HG03135 (cell line): ENCODE results near the gene PCSK5.
"Not testable (repeated sequence)": the region's sequence is repeated elsewhere in the genome, so short reads cannot be mapped to it uniquely, and the experiment has no call there.

Experiments
- ATAC-seq: cut with Tn5 transposase; IDR thresholded peaks from one replicate; pipeline ENCODE4 v1.9.1; 2021; ENCODE audit warnings: mild to moderate bottlenecking, moderate library complexity; ENCODE audit not compliant: unreplicated experiment

PCSK5 gene

DNA sequence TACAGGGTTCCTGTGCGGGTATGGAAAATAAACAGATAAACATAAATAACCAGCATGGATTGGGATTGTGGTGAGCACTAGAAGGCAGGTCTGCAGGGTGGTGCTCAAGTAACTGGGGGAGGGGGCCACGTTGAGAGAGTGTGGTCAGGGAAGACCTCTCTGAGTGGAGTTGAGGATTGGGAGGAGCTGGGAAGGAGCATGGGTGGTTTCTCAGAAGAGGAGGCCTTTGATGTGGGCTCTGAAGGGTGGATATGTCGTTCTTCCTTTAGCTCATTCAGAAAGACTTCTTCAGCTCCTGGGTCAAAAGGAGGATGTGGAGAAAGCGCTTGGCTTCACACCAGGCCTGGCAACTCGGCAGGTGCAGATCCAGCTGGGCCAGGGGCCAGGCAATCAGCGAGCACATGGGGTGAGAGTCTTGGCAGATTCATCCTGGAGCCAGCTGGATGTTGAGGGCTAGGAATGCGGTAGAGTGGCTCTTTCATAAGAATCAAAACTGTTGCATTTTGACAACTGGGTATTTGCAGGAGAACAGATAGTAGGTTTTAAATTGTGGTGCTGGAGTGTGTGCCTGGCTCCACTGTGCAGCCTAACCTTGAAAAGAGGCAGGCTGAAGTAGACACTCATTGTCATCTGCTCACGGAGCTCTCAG, 71.7 kb downstream of the PCSK5 start:
- ATAC-seq = no peak

DNA sequence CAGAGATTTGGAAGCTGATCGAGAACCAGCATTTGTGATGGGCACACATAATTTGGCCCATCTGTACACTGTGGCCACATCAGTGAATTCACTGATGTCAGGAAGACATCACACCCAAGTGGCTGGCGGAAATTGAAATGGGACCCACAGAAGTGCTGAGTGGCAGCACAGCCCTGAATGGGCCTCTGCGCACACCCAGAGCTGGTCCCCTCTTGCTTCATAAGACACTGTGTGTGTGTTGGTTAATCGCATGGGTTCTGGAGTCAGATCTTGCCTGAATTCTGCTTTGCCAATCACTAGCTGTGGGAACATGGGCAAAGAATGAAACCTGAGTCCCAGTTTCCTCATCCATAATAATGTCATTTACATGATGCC, 72.2 kb downstream of the PCSK5 start:
- no peak for ATAC-seq

DNA sequence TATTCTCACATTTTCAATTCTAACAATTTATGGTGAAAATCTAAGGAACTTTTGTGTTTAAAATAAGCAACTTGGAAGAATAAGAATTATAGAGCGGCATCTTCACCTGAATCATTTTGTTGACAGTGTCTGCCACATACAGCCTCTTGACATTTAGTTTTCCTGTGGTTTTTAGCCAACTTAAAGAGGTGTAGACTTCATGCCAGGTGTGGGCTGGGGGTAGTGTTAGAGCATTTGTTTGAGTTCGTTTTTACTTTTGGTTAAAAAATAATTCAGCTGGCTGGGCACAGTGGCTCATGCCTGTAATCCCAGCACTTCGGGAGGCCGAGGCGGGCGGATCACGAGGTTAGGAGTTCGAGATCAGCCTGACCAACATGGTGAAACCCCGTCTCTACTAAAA, 72.8 kb downstream of the PCSK5 start:
- ATAC-seq = not testable (repeated sequence)

DNA sequence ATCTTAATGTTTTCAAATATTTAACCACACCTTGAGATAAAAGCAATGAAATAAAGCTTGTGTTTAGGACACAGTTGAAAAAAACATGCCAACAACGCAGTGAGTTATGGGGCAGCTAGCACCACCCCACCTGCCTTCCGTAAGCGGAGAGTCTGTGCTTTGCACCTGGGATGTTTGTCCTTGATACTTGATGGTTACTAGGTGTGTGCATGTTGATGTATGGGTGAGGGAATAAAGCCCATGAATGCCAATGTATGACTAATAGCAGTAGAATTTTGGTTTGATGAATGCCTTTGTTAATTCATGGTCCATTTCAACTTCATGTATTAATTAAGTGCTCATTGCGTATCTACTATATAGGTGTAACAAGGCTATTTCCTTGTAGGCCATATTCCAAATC, 74.0 kb downstream of the PCSK5 start:
- no peak for ATAC-seq

DNA sequence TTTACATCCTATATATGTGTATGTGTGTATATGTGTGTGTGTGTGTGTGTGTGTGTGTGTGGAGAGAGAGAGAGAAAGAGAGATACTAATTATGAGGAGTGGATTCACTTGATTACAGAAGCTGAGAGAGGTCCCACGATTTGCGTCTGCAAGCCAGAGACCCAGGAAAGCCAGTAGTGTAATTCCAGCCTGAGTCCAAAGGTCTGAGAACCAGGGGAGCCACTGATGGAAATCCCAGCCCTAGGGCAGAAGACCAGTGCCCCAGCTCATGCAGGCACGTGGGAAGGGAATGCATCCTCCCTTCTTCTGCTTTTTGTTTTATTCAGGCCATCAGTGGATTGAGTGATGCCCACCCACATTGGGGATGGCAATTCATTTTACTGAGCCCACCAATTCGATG, 74.8 kb downstream of the PCSK5 start:
- ATAC-seq = no peak

DNA sequence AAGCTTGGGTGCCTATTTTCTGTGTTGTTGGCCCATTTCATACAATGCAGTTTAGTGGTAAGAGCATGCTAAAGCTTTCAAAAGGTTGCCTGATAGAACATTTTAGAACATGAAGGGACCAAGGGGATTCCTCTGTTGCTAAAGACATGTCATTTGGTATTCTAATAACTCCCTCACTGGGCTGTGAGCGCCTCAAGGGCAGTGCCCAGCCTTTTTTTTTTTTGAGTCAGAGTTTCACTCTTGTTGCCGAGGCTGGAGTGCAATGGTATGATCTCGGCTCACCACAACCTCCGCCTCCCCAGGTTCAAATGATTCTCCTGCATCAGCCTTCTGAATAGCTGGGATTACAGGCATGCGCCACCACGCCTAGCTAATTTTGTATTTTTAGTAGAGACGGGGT, 77.1 kb downstream of the PCSK5 start:
- ATAC-seq = no peak

DNA sequence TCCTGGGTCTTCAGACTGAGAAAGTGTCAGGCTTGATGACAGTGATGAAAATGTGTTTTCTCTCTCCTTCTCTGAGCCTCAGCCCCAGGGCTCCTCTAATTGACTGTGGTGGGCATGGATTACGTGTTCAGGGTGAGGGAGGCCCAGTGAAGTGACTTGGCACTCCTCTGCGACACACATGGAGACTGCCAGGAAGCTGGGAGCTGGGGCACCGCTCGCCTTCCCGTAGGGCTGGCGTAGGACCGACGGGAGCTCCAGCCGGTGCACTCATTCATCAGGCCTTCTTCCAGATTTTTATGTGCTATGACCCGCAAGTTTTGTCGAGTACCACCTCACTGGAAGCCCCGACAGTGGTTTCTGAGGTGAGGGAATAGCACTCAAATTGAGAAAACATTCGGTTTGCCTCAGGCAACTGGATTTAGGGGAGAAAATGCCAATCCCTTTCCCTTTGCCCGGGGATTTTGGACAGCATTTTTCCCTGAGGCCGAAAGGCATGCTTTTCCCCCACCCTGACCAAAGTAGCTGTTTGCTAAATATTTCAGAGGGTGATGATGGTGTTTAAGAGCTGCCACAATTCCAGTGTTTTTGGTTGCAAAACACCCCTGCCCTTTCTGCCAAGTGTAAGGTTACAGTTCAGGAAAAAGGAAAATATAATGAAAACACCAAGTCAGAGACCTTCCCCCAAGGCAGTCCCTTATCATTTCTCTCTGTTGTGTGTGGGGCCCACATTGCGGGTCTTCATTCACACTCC, 83.7 kb downstream of the PCSK5 start:
- no peak for ATAC-seq

DNA sequence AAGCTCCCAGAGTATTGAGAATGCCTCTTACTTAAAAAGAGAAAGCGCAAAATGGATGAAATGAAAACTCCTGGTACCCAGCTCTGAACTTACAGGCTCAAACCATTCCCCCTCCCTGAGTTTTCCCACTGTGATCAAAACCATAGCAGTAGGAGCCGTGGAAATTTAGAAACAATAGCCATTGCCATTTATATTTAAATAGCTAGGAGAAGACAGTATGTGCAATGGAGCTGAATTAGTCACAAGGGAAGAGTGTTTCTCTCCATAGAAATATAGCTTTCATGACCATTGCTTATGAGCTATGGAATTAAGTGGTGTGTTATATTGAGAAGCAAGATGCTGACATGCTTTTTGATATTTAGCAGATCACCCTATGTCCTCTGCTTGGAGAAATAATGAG, 84.6 kb downstream of the PCSK5 start:
- no peak for ATAC-seq

DNA sequence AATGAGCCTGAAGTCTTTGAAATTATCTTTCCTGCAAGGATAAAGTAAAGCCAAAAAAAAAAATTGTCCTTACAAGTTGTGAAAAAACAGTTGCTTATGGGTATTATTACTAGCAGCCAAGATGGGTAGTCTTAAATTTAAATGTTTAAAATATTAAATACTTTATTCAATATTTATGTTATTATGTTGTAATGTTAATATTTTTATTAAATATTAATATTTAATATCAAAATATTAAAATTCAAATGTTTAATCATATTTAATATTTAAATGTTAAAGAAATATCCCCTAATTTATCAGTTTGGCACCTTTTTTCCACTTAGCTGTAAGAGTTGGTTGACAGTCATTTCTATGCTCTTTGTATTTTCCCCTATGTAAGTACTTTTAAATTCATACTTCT, 86.1 kb downstream of the PCSK5 start:
- ATAC-seq = no peak

DNA sequence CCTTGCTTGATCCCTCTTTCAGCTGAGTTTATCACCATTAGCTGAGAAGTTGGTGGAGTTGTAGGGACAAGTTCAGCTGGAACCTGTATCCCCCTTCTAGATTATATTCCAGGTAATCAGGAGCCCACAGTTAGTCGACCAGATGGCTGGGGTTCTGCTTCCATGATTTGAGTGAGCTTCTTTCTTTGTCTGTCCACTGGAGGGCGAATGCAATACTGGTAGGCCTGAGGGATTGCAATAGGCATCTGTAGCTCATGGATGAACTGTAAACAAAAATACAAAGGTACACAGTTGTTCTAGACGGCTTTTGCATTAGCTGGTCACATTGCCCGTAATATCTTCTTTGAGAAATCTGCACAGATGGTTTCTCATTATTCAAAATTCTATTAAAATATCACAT, 88.9 kb downstream of the PCSK5 start:
- no peak for ATAC-seq

DNA sequence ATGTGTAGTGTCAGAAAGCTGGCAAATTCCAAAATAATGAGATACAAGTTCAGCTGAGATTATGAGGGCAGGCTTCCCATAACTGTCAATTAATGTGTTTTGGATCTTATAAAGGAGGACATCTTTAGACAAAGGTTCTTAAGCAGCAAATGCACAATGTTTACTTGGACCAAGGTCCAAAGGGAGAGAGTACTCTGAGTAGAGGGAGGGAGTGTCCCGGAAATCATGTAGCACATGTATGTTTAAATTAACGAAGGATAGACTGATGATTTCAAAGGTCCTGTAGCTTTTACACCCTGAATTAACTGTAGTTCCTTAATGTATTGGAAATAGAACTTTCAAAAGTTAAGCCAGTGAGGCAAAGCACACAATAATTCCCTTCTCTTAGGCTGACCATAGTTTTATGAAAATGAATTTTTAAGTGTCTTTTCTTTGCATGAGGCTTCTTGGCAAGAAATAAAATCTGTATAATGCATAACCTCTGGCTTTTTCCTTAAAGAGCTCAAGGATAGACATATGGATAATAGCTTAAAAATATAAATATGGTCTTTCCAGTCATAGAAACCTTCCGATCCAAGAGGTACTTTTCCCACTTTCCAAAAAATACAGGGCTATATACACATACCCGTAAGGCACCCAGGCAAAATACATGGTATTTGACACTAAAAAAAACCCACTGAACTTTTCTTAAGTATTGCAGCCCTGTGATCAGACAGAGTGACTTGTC, 93.0 kb downstream of the PCSK5 start:
- ATAC-seq = no peak

DNA sequence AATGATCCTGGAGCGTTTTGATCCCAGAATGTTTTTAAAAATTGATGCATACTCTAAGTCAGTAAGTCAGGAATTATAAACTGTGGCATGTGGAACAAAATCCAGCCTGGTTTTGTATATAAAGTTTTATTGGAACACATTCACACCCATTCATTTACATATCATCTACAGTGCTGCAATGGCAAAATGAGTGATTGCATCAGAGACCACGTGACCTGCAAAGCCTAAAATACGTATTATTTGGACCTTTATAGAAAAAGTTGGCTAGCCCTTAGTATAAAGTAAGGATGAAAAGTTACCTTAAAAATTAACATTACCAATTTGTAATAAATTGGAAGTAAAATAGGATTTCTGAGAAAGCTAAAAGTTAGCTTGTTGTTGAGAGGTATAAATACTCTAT, 95.0 kb downstream of the PCSK5 start:
- no peak for ATAC-seq

DNA sequence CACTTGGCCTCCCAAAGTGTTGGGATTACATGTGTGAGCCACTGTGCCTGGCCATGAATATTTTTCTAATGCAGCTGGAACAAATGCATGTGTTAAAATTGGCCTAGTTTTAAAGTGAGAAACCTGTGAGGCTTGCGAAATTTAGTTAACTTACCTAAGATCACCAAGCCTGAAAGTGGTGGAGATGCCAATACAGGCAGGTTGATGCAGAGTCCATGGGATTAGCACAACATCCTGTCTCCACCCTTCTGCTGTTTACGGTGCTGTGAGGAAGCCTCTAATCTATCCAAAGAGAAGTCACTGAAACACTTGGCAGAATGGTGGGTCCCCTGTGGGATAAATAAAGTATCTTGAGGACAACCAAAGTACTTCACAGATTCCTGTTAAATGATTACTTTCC, 98.2 kb downstream of the PCSK5 start:
- no peak for ATAC-seq

DNA sequence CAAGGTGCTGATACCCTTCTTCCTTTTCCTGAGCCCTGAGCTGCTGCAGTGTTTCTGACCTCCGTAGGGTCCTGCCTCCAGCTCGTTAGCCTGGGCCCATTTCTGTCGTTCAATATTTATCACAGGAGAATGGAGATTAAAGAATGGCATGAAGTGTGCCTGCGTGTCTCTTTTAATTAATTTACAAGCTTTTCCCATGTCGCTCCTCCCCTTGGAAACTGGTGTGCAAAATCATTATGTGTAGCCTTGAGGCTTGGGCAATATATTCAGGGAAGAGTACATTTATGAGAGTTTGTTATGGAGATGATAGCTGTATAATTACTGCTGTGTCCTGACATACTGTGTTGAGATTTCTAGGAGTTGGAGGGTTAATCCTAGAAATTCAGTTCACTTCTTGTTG, 99.7 kb downstream of the PCSK5 start:
- no peak for ATAC-seq

DNA sequence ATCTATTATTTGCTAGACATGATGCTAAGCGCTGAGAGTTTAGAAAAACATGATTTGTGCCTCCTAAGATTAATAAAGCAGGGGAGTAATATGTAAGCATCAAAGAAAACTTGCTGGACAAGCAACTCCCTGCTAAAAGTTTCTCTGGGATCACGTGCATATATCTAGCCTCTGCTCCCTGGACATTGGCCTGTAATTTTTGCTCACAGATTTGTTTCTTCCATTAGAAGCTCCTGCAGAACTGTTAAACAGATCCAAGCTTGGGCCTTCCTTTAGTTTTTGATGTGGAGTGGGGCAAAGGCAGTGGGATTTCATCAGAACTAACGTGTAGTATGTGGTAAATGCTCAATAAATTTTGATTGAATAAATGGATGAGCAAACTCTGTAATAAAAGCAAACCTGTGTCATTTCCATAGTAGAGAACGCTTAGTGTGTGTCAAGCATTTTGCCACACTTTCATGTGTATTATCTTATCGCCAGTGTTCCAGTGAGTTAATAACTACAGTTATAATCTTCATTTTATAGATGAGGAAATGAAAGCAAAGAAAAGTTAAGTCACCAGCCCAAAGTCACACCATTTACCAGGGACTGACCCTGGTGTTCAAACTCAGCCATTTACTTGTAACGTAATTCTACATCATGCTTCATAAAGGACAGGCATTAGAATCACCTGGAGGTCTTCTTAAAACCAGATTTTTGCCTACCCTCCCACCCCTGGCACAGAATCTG, 100.3 kb downstream of the PCSK5 start:
- ATAC-seq = no peak

DNA sequence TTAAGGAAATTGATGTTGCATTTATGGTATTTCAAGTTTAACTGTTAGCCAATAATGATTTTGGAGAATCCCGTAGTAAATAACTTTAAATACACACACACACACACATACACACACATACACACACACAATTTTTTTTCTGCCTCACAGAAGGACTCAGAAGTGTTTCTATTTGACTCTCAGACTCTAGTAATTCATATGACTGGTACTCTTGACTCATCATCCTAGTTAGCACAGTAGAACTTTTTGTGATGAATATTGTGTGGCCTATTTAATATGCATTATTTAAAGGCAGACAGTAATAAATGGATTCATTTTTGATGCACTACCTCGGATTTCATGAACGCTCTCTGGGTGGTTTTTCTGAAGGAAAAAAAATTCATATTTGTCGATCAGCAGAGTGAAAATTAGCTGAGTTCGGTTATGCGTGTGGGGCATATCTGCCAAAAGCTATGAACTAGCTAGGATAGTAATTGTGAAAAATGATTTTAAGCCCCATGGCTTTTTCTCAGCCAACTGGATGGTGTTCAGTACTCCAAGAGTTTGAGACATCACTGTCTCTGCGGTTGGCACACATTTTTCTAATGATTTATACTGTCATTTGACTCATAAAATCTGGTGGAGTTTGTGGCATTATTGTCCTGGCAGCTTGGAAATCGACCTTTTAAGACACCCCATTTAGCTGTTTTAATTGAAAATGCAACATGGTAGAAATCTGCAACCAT, 102.2 kb downstream of the PCSK5 start:
- no peak for ATAC-seq

DNA sequence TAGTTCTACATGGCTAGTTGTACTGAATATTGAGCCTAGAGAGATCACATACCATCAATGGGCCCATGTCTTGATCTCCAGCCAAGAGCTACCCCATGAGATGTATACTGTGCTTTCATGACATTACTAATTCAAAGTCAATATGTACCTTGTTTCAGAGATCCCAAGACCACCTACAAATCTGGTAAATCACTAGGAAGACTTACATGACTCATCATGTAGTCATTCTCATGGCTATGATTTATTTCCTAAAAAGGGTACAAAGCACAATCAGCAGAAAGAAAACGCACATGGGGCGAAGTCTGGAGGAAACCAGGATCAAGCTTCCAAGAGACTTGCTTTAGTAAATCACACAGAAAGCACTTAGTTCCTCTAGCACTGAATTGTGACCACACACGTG, 103.0 kb downstream of the PCSK5 start:
- ATAC-seq = no peak

DNA sequence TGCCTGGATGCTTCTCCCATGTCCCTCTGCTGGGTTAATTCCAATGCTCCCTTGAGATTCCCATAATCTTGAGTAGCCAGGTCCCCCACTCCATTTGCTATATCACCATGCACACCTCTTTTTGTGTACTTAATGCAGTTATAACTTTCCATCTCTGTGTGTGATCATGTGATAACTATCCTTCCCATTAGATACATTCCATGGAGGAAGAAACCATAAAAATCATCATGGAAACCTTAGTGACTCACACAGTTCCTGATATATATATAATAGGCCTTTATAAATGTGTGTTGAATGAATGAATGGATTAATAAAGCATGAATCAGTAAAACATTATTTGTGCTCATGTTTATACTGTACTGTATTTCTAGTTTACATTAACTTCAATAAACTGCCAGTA, 104.6 kb downstream of the PCSK5 start:
- no peak for ATAC-seq

DNA sequence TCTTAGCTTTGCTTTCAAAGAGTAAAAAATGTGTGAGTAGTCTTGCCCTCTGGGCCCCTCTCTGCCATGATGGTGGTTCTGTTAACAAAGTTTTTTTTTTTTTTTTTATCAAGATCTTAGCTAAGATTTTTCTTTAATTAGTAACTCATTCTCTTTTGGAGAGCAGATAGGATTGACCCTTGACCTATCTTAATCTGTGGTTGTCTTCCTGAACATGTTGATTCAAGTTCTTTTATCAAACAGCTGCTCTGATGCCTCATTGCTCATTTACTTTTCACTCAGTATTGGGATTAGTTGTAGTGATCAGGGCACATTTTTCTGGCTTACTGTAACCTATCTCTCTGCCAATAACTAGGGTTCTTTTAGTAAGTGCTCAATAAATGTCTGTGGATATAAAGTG, 106.3 kb downstream of the PCSK5 start:
- ATAC-seq = no peak

DNA sequence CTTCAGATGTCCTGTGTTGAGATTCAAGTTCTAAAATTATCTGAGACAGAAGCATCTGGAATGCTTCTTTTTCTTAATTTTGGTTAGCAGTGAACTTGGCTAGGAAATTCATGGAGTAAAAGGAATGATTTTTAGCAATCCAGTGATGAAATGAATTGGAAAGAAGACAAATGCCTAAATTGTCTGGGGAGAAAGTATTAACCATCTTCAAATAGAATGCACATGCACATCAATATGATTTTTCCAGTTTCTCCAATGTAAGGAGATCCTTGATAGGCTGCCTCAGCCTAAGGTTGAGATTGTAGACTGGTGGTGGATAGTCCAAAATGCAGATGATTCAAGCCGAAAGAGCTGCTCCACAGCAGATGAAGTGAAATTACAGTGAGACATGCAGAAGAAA, 106.7 kb downstream of the PCSK5 start:
- no peak for ATAC-seq
